Measurements from ENCODE around the gene CCDC127. TPM values are rescaled to one million over a fixed set of nuclear protein-coding genes. Genes with fewer than 3 reads are reported as not detected.

CCDC127 gene
- total RNA-seq, 1 donor from 2014 or later: 8.8 TPM

- H3K4me1 ChIP-seq (ENCODE audit: insufficient read depth, low read length): peaks cover 39% of the 10 kb centered on the region
- H4K20me1 ChIP-seq (ENCODE audit: insufficient read depth, low read length): no peaks in the 10 kb centered on the region
Measured at GRCh38 chr5:159448-160172, 58.3 kb downstream of the CCDC127 start.

GRCh38 chr5:158807-159447, 59.0 kb downstream of the CCDC127 start:
- no peak for DNase-seq (ENCODE audit: low read depth)
- Histone ChIP-seq H3K4me2 (ENCODE audit: low read length) (peak overlapping the region; percentile 79), H3K9me3 (ENCODE audit: insufficient read depth, low read depth, low read length) (no peaks in the 10 kb centered on the region), H3K79me2 (ENCODE audit: insufficient read depth, low read length) (no peaks in the 10 kb centered on the region), H3K4me1 (ENCODE audit: insufficient read depth, low read length) (peaks cover 46% of the 10 kb centered on the region), H2AFZ (ENCODE audit: low read depth, low read length) (no peak overlapping the region), H3K4me3 (ENCODE audit: insufficient read depth, low read depth, low read length) (no peak overlapping the region), H3K36me3 (ENCODE audit: insufficient read depth, low read length) (peaks cover 6% of the 10 kb centered on the region), H3K27ac (ENCODE audit: low read depth, low read length) (peak overlapping the region; percentile 91), H3K9ac (ENCODE audit: low read length) (peak overlapping the region; percentile 79), H3K27me3 (ENCODE audit: insufficient read depth, low read length) (no peaks in the 10 kb centered on the region), H4K20me1 (ENCODE audit: insufficient read depth, low read length) (no peaks in the 10 kb centered on the region)
- peaks cover 2% of the 10 kb centered on the region for H3K9me3 Mint-ChIP-seq (ENCODE audit: unreplicated experiment)
- H3K36me3 Mint-ChIP-seq (ENCODE audit: low read depth, unreplicated experiment): peaks cover 10% of the 10 kb centered on the region
- peaks cover 29% of the 10 kb centered on the region for H3K27me3 Mint-ChIP-seq (ENCODE audit: low read depth, unreplicated experiment)
- no peak for FAIRE-seq
- peaks cover 17% of the 10 kb centered on the region for H3K4me1 Mint-ChIP-seq (ENCODE audit: low read depth, unreplicated experiment)
- no peak overlapping the region for H3K4me3 Mint-ChIP-seq (ENCODE audit: unreplicated experiment)
- TF ChIP-seq EZH2 (IDR thresholded peaks at IDR 0.05; ENCODE audit: insufficient read depth, low read length) (no peak), CTCF (IDR thresholded peaks at IDR 0.05; ENCODE audit: insufficient read depth, low read depth, low read length) (no peak)
- no peak overlapping the region for H3K27ac Mint-ChIP-seq (ENCODE audit: unreplicated experiment)

More at GRCh38 chr5:159448-160172, 58.3 kb downstream of the CCDC127 start:
- H3K36me3 Mint-ChIP-seq (ENCODE audit: low read depth, unreplicated experiment): peaks cover 9% of the 10 kb centered on the region
- Histone ChIP-seq H3K4me3 (ENCODE audit: insufficient read depth, low read depth, low read length) (peak overlapping the region; percentile 16), H3K79me2 (ENCODE audit: insufficient read depth, low read length) (no peaks in the 10 kb centered on the region), H3K9ac (ENCODE audit: low read length) (peak overlapping the region; percentile 79), H2AFZ (ENCODE audit: low read depth, low read length) (no peak overlapping the region), H3K27me3 (ENCODE audit: insufficient read depth, low read length) (no peaks in the 10 kb centered on the region), H3K9me3 (ENCODE audit: insufficient read depth, low read depth, low read length) (no peaks in the 10 kb centered on the region), H3K36me3 (ENCODE audit: insufficient read depth, low read length) (peaks cover 6% of the 10 kb centered on the region), H3K4me2 (ENCODE audit: low read length) (peak overlapping the region; percentile 79), H3K27ac (ENCODE audit: low read depth, low read length) (peak overlapping the region; percentile 91)
- H3K9me3 Mint-ChIP-seq (ENCODE audit: unreplicated experiment): peaks cover 5% of the 10 kb centered on the region
- FAIRE-seq (no peak), DNase-seq (ENCODE audit: low read depth) (peak; percentile 87)
- H3K4me1 Mint-ChIP-seq (ENCODE audit: low read depth, unreplicated experiment): peaks cover 17% of the 10 kb centered on the region
- no peak overlapping the region for H3K27ac Mint-ChIP-seq (ENCODE audit: unreplicated experiment)
- no peak overlapping the region for H3K4me3 Mint-ChIP-seq (ENCODE audit: unreplicated experiment)
- TF ChIP-seq EZH2 (IDR thresholded peaks at IDR 0.05; ENCODE audit: insufficient read depth, low read length) (no peak), CTCF (IDR thresholded peaks at IDR 0.05; ENCODE audit: insufficient read depth, low read depth, low read length) (no peak)
- H3K27me3 Mint-ChIP-seq (ENCODE audit: low read depth, unreplicated experiment): peaks cover 33% of the 10 kb centered on the region
